K562 (cell line): ENCODE results near the gene BLOC1S4. TPM values are rescaled to one million over a fixed set of nuclear protein-coding genes. Genes with fewer than 3 reads are reported as not detected.

Experiments
- CC2D1A ChIP-seq: fragments of 450-650 bp; IDR thresholded peaks from 2 replicates; pipeline ENCODE4 v1.6.1; 2017; ENCODE audit warnings: mild to moderate bottlenecking
- CSDE1 ChIP-seq, 2 experiments: fragments of 450-650 bp; IDR thresholded peaks; 2 replicates each; pipeline ENCODE4 v1.6.1; 2016; ENCODE audit warnings: mild to moderate bottlenecking in 1 of 2
- DEAF1 ChIP-seq: fragments of 450-650 bp; formaldehyde crosslinking; IDR thresholded peaks from 2 replicates; pipeline ENCODE4 v1.4.0; 2020; ENCODE audit warnings: mild to moderate bottlenecking, moderate library complexity
- HMGN3 ChIP-seq: IDR thresholded peaks from 2 replicates; pipeline ENCODE4 v1.6.1; 2011; ENCODE audit warnings: borderline replicate concordance, low read depth, mild to moderate bottlenecking, mixed read lengths, low read length; ENCODE audit not compliant: insufficient read length; ENCODE audit errors: extremely low read depth
- JUND ChIP-seq, 2 experiments: IDR thresholded peaks; 2 replicates in 1 of 2; 3 replicates in 1 of 2; pipeline ENCODE4 v1.6.1; 2011; ENCODE audit warnings: borderline replicate concordance in 2 of 2, low read depth in 2 of 2, low read length in 2 of 2, improper control_type of control experiment in 1 of 2, missing biosample characterization in 1 of 2, missing genetic modification characterization in 1 of 2, missing genetic modification reagents in 1 of 2
- MAZ ChIP-seq, 2 experiments: fragments of 450-650 bp in 1 of 2; sonication (generic) in 1 of 2; formaldehyde crosslinking; IDR thresholded peaks in 1 of 2; conservative IDR thresholded peaks in 1 of 2; 2 replicates each; pipeline versions ENCODE4 v1.4.0 to v1.5.0; 2020; ENCODE audit warnings: mild to moderate bottlenecking in 1 of 2, missing genetic modification reagents in 1 of 2
- MNT ChIP-seq, 2 experiments: fragments of 450-650 bp; conservative IDR thresholded peaks; 2 replicates each; pipeline ENCODE4 v1.6.1; 2017; ENCODE audit warnings: mild to moderate bottlenecking in 2 of 2, moderate library complexity in 2 of 2
- NEUROD1 ChIP-seq: fragments of 150-350 bp; IDR thresholded peaks from 2 replicates; pipeline ENCODE4 v1.6.1; 2014; ENCODE audit warnings: borderline replicate concordance, low read length, low read depth; ENCODE audit not compliant: partially characterized antibody
- NONO ChIP-seq, 2 experiments: fragments of 200-400 bp in 1 of 2; fragments of 450-650 bp in 1 of 2; formaldehyde crosslinking in 1 of 2; IDR thresholded peaks; 2 replicates each; pipeline ENCODE4 v1.6.1; 2017; ENCODE audit warnings: low read depth in 2 of 2, mild to moderate bottlenecking in 2 of 2, moderate library complexity in 2 of 2, low read length in 1 of 2
- RB1 ChIP-seq: fragments of 450-650 bp; IDR thresholded peaks from 2 replicates; pipeline ENCODE4 v1.6.1; 2017; ENCODE audit warnings: low read depth, mild to moderate bottlenecking
- XRCC5 ChIP-seq: fragments of 200-400 bp; formaldehyde crosslinking; IDR thresholded peaks from 2 replicates; pipeline ENCODE4 v1.6.1; 2017; ENCODE audit warnings: low read depth, mild to moderate bottlenecking, low read length
- ZKSCAN8 ChIP-seq: fragments of 200-800 bp; sonication (Bioruptor generic); IDR thresholded peaks from 2 replicates; pipeline ENCODE4 v1.6.1; 2016; ENCODE audit warnings: missing genetic modification characterization, missing compliant biosample characterization
- ZNF217 ChIP-seq: sonication (generic); formaldehyde crosslinking; IDR thresholded peaks from 2 replicates; pipeline ENCODE4 v1.8.0; 2022; ENCODE audit warnings: mild to moderate bottlenecking, missing genetic modification reagents
- ZNF407 ChIP-seq: fragments of 450-650 bp; IDR thresholded peaks from 2 replicates; pipeline ENCODE4 v1.6.1; 2016; ENCODE audit warnings: low read depth
- ZNF76 ChIP-seq: fragments of 250-450 bp; sonication (Bioruptor Pico); IDR thresholded peaks from 2 replicates; pipeline ENCODE4 v1.4.0; 2020; ENCODE audit warnings: mild to moderate bottlenecking, moderate library complexity, borderline replicate concordance
- ZSCAN32 ChIP-seq: fragments of 450-650 bp; formaldehyde crosslinking; IDR thresholded peaks from 2 replicates; pipeline ENCODE4 v1.4.0; 2020; ENCODE audit warnings: mild to moderate bottlenecking, moderate library complexity
- polyA plus RNA-seq, 8 experiments: library from polyadenylated mRNA; depleted of rRNA in 4 of 8; stranded (reverse) in 5 of 8; unstranded in 3 of 8; fragments of >200 nt; fragmentation: Nextera tagmentation in 2 of 8; fragmentation: Illumina TruSeq in 1 of 8; extraction: Ambion mirVana in 2 of 8; extraction: Trizol in 1 of 8; gene quantifications; 2 replicates each; pipeline versions ENCODE4 v1.2.1 to v1.2.3, GENCODE V29; 2011 to 2014; ENCODE audit warnings: inconsistent platforms in 1 of 8, missing spikeins in 1 of 8
- total RNA-seq, 7 experiments: library from RNA; depleted of rRNA in 6 of 7; stranded (reverse); fragments of >200 nt in 6 of 7; fragmentation: Illumina TruSeq in 2 of 7; extraction: Trizol in 2 of 7; gene quantifications; 2 replicates each; pipeline versions ENCODE4 v1.2.1 to v1.2.3, GENCODE V29; 2011 to 2021; ENCODE audit warnings: low replicate concordance in 1 of 7

BLOC1S4 gene
- total and polyA plus RNA-seq, 9 of the 15 experiments (the other 6 are each of a cell fraction or from before 2014, with no cell fraction given): 3.1 to 31.6 (median 11.2) TPM

- peak; percentile 95 for TF ChIP-seq CC2D1A
- TF ChIP-seq JUND (IDR thresholded peaks at IDR 0.05; ENCODE audit: borderline replicate concordance, low read depth, low read length): no peak
- peak; percentile 46; the same call in 1 of the 3 replicates for TF ChIP-seq JUND (tag; IDR thresholded peaks at IDR 0.05; ENCODE audit: borderline replicate concordance, low read depth, low read length)
- TF ChIP-seq ZKSCAN8 (CRISPR knock-in tag): no peak
- TF ChIP-seq MNT (conservative IDR thresholded peaks at IDR 0.05): no peak; a peak in 1 of 4 replicates
- no peak for TF ChIP-seq ZNF407
- TF ChIP-seq ZSCAN32 (CRISPR knock-in tag): no peak
- peak; percentile 43 for TF ChIP-seq HMGN3
- TF ChIP-seq CSDE1 (IDR thresholded peaks at IDR 0.05): no peak
- TF ChIP-seq NONO (IDR thresholded peaks at IDR 0.05; ENCODE audit: low read depth in 2 of 2, low read length in 1 of 2): no peak
- peak; percentile 50; the same call in 1 of the 2 replicates for TF ChIP-seq XRCC5
- no peak for TF ChIP-seq ZNF217 (CRISPR knock-in tag)
- no peak for TF ChIP-seq ZNF76
- peak; percentile 52 for TF ChIP-seq RB1
- TF ChIP-seq NEUROD1: peak; percentile 42
- TF ChIP-seq MAZ (CRISPR knock-in tag; conservative IDR thresholded peaks at IDR 0.05 in 1 of 2, IDR thresholded peaks at IDR 0.05 in 1 of 2): peak; percentile 38 to 85; a peak in 2 of 4 replicates
- TF ChIP-seq DEAF1: peak; percentile 97
These were observed 4.3 kb downstream of the BLOC1S4 start (continued) for GRCh38 chr4:6720202-6720699.
